GM21447 (cell line): ENCODE data around the gene PCMT1.
"Not testable (repeated sequence)": the region's sequence is repeated elsewhere in the genome, so short reads cannot be mapped to it uniquely, and the experiment has no call there.

Source experiments
- ATAC-seq: cut with Tn5 transposase; IDR thresholded peaks from one replicate; pipeline ENCODE4 v1.9.1; 2021; ENCODE audit not compliant: unreplicated experiment

Gene PCMT1

DNA sequence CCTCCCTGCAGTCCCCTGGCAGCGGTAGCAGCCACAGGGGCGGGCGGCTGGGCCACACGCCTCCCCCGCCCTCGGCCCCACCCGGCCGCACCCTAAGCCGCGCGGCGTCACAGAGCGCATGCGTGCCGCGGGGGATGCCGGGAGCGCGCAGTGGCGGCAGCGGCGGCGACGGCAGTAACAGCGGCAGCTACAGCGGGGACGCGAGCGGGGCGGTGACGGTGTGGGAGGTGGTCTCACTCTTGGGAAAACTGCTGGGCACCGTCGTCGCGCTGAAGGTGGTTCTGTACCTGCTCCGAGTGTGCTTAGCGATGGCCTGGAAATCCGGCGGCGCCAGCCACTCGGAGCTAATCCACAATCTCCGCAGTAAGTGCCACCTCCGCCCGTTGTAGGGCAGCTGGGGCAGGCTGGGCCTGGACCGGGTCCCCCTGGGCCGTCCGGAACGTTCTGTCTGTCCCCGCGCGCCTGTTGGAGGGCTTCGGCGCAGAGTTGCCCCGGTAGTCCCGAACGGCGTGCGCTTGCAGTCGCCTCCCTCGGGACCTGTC is at the start of gene PCMT1:
PCMT1 (plus strand) TSS at position 148 of the 542 bp plus-strand sequence; CDS start at position 309, 161 bp downstream.
- peak; percentile 76 for ATAC-seq

DNA sequence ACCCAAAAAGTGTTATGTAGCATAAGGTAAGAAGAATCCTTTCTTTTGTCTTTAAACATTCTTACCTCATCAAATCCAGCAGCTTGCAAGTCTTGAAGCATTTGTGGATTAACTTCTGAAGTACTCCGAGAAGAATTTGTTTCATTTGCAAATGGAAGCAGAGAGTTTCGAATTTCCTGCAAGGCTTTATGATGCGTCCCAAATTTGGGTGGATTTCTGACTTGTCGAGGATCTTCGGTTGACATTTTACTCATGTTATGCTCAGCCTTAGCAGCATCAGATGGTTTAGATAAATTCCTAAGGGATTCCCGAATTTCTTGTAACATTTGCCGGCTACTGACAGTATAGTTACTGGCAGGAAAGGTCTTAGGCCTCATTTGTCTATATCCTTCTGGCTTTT is 47.8 kb upstream of the PCMT1 start:
- ATAC-seq = no peak

DNA sequence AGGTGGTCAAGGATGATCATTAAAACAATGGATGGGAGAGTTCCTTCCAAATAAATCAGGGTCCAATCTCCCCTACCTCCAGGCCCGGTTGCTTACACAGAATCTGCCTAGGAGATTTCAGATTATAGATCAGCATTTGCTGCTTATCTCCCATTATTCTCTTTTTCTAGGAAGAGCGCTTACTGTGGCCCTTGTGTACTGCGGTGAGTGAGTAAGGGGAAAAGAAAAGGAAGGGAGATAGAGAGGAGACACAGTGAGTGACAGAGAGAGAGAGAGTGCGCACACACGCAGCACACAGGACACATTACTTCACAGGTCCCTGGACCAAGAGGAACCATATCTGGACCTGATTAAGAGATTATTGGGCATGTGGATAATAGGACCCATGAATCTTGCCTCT is 37.8 kb upstream of the PCMT1 start:
- no peak for ATAC-seq

DNA sequence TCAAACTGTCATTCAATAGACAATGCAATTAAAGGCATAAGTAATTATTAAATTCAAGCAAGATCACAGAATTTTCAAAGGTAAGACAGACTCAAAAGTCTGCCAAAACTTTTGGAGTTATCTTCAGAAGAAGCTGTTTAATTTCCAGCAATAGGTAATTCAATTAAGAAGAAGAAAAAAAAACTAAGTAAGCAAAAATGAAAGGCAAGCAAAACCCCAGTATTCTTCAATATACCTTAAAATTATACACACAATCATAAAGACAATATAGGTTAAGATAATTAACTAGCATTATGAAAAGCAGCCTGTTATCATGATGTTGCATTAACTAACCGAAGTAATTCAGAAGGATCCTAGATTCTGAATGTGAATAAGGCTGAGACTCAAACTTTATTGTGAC is 35.1 kb upstream of the PCMT1 start:
- ATAC-seq = no peak

DNA sequence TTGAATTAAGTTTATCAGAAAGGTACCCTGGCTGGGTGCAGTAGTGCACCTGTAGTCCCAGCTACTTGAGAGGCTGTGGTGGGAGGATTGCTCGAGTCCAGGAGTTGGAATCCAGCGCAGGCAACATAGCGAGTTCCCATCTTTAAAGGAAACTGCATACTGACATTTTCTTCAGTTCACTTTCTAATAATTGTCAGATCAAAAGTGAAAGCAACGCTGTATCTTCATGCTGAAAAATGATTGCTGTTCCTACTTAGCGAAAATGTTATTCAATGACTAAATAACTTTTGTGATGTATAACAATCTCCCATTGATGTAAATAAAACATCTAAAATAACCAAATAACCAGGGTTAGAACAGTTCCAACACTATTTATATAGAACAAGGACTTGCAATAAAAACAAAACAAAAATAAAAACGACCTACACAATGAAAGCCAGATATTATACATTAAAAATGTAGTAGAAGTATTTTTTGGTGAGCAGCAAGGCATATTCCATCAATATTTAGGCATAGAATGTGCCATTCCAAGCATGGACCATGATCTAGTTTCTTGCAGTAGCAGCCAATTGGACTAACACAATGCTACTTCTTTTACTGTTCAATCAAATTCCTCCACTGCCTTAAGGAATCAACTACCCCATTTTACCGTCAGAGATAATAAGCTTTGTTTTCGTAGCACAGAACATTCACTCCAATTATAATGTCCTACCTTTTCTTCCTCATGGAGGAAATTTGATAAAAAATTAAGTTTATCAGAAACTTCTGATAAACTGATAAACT is 33.2 kb upstream of the PCMT1 start:
- ATAC-seq = no peak

DNA sequence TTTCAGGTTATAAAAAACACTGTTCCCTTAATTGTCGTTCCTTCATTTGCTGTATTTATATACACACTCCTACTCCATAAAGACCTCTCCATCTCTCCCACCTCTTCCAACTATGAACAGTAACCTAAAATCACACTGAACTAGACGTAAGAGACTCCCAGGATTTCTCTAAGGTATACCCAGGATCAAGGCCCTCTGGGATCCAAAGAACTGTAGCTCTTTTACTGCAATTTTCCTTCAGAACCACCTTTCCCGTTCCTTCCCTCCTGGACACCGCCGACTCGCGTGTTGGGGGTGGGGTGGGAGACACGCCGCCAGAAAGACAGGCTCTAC is 32.3 kb upstream of the PCMT1 start:
- ATAC-seq = no peak

DNA sequence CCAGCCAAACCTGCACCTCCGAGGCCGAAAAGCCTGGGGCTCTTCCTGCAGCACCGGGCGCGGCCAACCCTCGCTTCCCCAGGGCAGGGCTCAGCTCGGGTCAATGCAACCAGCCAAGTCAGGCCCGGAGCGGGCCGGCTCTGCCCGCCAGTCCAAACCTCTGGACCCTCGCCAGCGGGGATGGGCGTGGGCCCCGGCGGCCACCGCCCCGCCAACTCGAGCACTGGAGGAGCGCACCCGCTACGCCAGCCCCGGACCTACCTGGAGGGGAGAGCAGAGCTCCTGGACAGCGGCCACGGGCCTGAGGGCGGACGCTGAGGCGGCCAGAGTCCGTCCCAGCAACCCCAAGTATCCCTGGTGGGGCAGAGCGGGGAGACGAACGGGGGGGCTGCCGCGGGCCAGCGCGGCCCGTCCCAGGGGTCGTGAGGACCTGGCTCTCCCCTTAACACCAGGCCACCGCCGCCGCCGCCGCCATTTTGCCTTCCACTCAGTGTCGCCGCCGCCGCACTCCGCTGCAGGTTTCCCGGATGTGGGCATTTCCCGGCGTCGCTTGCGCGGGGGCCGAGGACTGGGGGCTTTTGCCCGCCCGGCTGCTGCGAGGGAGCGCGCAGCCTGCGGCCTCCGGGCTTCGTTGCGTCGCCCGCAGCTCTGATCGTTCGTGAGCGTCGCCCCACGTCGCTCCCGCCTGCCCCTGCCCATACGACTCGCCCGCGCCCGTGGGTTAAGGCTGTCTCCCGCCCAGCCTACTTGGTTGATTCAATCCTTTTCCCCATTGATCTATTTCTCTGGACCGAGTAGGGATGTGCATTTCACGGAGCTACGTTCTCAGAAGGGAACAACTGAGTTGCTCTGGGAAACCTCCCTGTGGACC is 31.7 kb upstream of the PCMT1 start, which contains the start of gene LATS1:
LATS1 (minus strand) TSS at position 514 of the 871 bp plus-strand sequence. CDS start 15,975 bp downstream, outside the sequence.
- ATAC-seq = peak; percentile 88

DNA sequence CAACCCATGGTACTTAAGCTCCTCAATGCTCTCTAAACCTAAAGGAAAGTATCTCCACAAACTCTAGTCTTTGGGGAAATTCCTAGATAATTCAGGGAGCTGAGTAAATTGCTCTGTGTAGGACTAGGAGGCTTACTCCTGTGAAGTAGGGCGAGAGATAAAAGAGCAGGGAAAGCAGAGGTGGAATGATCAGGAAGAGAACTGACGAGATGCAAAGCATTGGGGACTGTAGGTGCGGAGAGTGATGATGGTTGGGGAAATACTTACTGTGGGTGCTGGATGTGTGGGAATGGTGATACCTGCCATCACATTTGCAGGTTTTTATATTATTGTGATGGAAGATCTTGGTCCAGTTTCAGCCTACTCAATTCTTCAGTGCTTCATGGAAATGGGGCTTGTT is 30.0 kb upstream of the PCMT1 start:
- ATAC-seq = no peak

DNA sequence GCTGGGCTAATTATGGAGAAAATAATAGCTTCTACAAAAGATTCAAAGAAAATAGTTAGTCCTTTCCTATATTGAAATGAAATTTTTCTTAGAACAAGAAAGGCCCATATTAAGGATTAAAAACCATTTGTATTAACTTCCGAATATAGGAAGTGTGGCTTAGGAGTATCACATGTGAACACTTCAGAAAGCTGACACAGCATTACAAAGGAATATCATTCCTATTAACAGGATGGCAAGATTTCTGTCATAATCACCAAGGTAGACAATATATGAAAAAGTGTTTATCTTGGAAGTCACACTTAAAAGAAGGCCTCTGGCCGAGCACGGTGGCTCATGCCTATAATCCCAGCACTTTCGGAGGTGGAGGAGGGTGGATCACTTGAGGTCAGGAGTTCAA is 26.3 kb upstream of the PCMT1 start:
- ATAC-seq = no peak

DNA sequence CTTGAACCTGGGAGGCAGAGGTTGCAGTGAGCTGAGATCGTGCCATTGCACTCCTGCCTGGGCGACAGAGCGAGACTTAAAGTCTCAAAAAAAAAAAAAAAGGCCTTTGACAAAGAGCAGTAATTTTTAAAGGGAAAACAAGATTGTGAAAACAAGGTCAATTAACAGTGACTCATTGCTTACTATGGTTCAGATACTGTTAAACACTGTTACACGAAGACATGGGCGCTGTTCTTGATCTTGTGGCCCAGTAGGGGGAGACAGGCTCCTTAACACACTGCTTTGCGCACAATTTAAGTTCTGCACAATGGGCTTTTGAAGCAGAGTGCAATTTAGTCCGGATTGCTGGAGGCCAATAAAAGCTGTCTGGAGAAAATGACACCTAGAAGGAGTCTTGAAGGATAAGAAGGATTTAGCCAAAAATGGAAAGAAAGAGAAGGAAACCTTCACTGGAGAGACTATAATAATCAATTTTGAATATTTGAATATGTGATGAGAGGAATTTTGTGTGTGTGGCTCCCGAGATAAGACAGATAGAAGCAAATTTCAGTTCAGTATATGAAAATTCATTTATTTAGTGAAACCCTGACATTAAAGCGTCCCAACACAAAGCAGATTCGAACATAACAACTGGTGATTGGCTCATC is 25.6 kb upstream of the PCMT1 start:
- no peak for ATAC-seq

DNA sequence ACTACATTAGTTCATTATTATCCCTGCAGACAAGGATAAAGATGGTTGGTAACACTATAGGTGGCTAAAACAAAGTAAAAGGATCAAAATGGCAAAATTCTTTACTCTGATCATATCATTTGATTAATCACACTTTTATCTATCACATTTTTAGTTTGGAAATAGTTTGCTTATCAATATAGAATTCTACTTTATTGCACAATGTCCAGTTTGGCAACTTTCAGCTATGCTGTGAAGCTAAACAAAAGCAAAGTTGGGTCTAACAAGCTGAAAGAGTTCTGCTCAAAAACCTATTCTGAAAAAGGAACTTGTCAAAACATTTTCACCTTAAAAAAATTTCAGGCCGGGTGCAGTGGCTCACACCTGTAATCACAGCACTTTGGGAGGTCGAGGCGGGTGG is 23.8 kb upstream of the PCMT1 start:
- no peak for ATAC-seq

DNA sequence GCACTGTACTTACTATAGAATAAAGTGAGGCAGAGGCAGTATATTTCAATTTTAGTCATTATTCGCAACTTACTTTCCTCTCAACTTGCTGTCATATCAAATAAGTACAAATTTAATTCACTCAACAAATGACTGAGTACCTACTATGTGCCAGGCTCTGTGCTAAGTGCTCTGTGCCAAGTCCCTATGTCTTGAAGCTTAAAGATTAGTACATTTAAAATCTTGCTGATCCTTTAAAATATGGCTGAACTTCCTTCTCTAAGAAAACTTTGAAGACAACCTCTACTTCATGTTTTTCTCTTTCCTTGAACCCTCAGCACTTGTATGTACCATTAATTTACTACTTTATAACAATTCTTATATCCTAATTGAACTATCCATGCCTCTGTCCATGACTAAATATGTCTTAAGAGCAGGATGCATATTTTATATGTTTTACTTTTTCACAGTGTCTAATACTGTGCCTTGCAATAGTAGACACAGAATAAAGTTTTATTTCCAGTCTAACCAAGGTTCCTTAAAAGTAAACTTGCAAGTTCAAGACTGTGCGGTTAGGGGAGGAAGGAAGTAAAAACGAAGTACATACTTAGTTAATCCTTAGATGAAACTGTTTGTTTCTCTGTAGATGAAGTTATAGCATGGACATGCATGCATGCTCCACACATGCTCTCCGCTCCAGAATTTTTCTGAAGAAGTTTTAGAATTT is 21.6 kb upstream of the PCMT1 start:
- ATAC-seq = no peak

DNA sequence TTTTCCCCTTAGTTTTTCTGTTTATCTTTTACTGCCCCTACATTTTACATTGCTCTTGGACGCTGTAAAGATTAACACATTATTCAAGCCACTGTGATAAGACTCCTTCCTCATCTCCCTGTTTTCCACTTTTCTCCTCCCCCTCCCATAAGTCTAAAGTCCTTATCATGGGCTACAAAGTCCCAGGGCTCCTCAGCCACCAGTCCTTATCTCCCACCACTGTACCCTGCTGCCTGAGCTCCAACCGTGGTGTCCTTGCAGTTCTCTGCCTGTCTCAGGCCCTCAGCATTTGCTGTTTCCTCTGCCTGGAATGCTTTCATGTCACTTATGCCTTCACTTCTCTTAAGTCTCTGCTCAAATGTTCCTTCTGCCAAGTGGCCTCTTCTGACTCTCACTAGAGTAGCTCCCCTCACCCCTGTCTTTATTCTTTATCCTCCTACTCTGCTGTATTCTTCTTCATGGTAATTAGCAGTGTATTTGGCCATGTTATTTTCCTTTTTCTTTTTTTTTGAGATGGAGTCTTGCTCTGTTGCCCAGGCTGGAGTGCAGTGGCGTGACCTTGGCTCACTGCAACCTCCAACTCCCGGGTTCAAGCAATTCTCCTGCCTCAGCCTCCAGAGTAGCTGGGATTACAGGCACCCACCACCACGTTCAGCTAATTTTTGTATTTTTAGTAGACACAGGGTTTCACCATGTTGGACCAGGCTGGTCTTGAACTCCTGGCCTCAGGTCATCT is 20.9 kb upstream of the PCMT1 start:
- ATAC-seq = no peak

DNA sequence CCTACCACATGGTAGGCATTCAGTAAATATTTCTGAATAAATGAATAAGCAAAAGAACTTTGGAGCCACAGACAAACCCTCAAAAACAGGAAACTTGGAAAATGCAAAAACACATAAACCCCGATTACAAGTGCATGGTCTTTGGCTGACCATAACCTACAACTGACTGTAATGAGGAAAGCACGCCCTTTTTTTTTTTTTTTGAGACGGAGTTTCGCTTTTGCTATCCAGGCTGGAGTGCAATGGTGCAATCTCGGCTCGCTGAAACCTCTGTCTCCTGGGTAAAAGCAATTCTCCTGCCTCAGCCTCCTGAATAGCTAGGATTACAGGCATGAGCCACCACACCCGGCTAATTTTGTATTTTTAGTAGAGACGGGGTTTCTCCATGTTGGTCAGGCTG is 19.7 kb upstream of the PCMT1 start:
- no peak for ATAC-seq

DNA sequence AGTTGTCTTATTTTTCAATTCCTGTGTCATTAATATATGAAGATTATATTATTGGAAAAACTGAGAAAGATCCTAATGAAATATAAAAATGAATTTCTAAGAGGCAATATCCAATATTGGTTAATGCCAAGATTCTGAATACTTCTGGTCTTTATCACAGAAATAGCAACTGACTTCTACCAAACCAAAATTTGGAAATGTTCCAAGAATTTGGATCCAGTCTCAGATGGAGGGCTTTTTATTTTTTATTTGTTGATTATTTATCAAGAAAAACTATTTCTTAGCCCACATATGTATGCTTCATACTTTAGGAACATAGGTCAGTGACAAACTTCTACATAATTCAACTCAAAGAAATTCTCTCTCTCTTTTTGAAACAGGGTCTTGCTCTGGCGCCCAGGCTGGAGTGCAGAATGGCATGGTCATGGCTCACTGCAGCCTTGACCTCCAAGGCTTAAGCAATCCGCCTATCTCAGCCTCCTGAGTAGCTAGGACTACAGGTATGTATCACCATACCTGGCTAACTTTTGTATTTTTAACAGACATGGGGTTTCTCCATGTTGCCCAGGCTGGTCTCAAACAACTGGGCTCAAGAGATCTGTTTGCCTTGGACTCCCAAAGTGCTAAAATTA is 16.3 kb upstream of the PCMT1 start:
- no peak for ATAC-seq

DNA sequence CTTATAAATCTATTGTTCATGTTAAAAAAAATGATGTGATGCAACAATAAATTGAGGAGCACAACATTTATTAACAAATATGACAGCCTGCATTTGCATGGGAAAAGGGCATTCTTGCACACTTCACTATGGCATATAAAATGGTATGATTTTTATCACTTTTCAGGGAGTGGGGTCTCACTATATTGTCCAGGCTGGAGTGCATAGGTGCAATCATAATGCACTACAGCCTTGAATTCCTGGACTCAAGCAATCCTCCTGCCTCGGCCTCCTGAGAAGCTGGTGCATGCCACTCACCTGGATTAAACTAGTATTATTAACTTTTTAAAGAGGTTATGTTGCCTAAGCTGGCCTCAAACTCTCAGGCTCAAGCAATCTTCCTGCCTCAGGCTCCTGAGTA is 14.6 kb upstream of the PCMT1 start:
- ATAC-seq = no peak

DNA sequence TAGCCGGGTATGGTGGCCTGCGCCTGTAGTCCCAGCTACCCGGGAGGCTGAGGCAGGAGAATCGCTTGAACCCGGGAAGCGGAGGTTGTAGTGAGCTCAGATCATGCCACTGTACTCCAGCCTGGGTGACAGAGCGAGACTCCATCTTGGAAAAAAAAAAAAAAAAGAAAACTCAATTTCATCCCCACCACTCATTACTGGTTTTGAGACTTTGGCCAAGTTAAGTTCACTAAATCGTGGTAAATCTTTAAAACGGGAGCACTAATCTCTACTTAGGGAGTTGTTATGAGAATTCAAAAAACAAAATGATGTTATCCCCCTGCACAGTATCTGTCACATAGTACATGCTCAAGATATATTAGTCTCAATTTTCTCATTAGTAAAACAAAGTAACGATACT is 4.3 kb upstream of the PCMT1 start:
- ATAC-seq = not testable (repeated sequence)

DNA sequence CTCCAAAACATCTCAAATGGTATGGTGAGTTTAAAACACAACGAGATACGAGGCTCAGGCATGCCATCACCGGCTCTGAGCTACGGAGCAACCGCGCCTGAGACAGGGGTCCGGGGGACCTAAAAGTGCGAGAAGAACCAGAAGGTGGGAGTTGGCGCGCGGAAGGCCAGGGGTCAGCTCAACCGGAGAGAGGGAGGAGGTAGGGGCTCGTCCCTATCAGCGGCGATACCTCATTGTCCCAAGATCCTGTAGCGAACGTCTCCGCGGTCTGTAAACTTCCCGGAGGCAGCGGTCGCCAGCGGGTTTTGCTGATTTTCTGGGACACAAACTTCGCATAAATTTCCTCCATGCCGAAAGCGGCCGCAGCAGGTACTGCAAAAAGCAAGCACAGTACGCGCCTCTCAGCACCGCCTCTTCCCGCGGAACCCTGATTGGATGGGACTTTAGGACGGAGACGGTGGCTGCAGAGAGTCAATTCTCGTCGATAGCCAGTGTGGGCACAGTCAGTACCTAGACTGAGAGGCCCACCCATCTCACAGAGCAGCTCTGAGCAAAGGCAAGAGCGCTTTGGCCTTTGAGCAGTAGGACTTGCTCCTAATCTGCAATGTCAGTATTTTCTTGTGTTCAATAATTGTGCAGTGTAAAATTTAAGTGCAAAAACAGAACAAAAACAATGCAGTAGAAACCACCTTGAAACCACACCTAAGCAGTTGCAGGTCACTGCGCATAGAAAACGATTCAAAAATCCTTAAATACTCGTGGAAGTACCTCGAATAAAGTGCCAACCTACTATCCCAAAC is 3.2 kb upstream of the PCMT1 start, which contains the start of gene NUP43:
NUP43 (minus strand) TSS at position 383 of the 800 bp plus-strand sequence; CDS start at position 349, 34 bp downstream.
- ATAC-seq = peak; percentile 55
